Activated CD4-positive, alpha-beta T cell treated with anti-CD3 and anti-CD28 coated beads, Interleukin-2, amount 10 ng/mL, durations not matched to agents 24 days and 14 days (primary cell): ENCODE results near the gene DCP2. TPM values are rescaled to one million over a fixed set of nuclear protein-coding genes. Genes with fewer than 3 reads are reported as not detected.
A peak's percentile ranks its signal among the peaks of the same experiment; 100 is the strongest.

Source experiments
- DNase-seq: peaks from one replicate; pipeline ENCODE4 v3.0.0; 2022
- H3K27ac Mint-ChIP-seq: one replicate; pipeline ENCODE4 v1.8.0; 2022; ENCODE audit warnings: mild to moderate bottlenecking, mixed read lengths
- H3K27me3 Mint-ChIP-seq: one replicate; pipeline ENCODE4 v1.8.0; 2022; ENCODE audit warnings: mixed read lengths
- H3K36me3 Mint-ChIP-seq: one replicate; pipeline ENCODE4 v1.8.0; 2022; ENCODE audit warnings: low read depth, mild to moderate bottlenecking, mixed read lengths
- H3K4me1 Mint-ChIP-seq: one replicate; pipeline ENCODE4 v1.8.0; 2021; ENCODE audit warnings: mixed read lengths
- H3K4me3 Mint-ChIP-seq: one replicate; pipeline ENCODE4 v1.8.0; 2022; ENCODE audit warnings: mild to moderate bottlenecking, moderate library complexity, mixed read lengths
- H3K9me3 Mint-ChIP-seq: one replicate; pipeline ENCODE4 v1.8.0; 2021; ENCODE audit warnings: mixed read lengths
- intact Hi-C: fragments of 100-400 bp; cut with micrococcal nuclease; formaldehyde crosslinking; loops from one replicate; pipeline ENCODE4 v1.15.1; 2023
- total RNA-seq: library from RNA; stranded (reverse); gene quantifications from 2 replicates; pipeline ENCODE4 v1.2.3, GENCODE V29; 2022

Gene DCP2
- 73.6 and 78.8 TPM in 2 replicates for total RNA-seq

DNA sequence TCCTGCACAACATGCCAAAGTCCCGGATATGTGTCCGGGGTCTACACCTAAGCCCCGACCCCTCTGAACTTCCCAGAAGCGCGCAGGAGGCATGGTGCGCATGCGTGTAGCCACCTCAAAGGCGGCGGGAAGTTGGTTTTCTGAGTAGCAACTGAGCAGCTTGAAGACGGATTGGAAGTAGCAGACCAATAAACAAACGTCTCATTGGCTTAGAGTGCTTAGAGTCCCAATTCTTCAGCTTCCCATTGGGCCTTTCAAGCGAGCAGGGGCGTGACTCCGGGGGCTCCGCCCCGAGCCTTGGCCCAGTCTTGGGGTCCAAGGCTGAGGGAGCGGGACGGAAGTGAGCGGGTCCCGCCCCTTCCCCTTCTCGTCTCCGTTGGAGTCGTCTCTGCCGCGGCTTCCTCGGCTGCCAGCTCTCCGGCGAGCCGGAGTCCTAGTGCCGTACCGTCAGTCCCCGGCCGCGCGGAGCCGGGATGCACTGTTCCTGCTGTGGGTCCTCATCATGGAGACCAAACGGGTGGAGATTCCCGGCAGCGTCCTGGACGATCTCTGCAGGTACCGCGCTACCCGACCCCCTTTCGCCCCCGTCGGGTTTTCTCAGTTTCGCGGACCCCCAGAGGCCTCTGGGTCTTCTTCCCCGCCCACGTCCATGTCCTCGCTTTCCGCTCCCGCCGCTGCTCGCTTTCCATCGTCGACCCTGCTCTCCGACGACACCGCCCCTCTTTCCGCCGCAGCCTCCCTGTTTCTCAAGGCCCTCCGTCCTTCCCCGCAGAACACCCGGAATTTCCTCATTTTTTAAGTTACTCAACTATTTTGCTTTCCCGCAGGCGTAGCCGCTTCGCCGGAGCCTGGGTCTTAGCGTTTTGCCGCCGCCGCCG lies at the start of gene DCP2:
Gene DCP2 (plus strand): TSS at position 367 of the 878 bp plus-strand sequence. CDS start 136 bp downstream, at position 503.
- no peaks in the 10 kb centered on the region for H3K27me3 Mint-ChIP-seq
- peak within 1 kb of the TSS; percentile 94 for H3K27ac Mint-ChIP-seq
- peaks cover 18% of the 10 kb centered on the region for H3K36me3 Mint-ChIP-seq
- no peaks in the 10 kb centered on the region for H3K9me3 Mint-ChIP-seq
- H3K4me1 Mint-ChIP-seq, result peaks cover 35% of the 10 kb centered on the region
- peak; percentile 99 for DNase-seq
- intact Hi-C loops, result loop anchor here (1.0 to 5.0 kb wide), 7 partner anchors 12 to 536 kb away; partner anchors contain the start of genes REEP5, SRP19 and YTHDC2
- peak within 1 kb of the TSS; percentile 93 for H3K4me3 Mint-ChIP-seq

DNA sequence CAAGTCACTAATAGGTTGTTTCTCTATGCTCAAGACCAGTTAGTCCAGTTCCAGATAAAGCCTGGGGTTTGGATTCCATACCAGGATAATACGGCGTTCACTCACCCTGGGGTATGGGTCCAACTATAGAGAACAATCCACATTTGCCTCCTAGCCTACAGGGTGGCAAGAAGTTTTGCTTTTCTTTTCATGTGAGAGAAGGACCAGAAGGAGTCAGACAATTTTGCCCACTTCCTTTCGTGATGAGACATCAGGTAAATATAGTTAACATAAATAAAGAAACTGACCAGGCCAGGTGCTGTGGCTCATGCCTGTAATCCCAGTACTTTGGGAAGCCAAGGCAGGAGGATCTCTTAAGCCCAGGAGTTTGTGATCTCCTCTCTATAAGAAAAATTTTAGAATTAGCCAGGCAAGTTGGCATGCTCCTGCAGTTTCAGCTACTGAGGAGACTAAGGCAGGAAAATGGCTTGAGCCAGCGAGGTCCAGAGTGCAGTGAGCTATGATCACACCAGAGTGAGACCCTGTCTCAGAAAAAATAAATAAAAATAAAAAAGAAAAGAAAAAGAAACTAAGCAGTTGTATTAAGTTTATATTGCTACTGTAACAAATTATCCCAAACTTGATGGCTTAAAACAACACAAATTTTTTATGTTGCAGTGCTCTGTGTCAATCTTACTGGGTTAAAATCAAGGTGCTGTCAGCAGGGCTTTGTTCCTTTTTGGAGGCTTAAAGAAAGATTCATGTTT lies 47.1 kb upstream of the DCP2 start:
- H3K9me3 Mint-ChIP-seq, result no peaks in the 10 kb centered on the region
- intact Hi-C loops, result loop anchor here (10.0 kb wide), 1 partner anchor 155 kb away; no protein-coding TSS in a partner anchor
- no peaks in the 10 kb centered on the region for H3K27me3 Mint-ChIP-seq
- peaks cover 43% of the 10 kb centered on the region for H3K4me1 Mint-ChIP-seq
- no peaks in the 10 kb centered on the region for H3K36me3 Mint-ChIP-seq
- DNase-seq, result no peak
- H3K27ac Mint-ChIP-seq, result peak overlapping the region; percentile 73
- peak overlapping the region; percentile 71 for H3K4me3 Mint-ChIP-seq

DNA sequence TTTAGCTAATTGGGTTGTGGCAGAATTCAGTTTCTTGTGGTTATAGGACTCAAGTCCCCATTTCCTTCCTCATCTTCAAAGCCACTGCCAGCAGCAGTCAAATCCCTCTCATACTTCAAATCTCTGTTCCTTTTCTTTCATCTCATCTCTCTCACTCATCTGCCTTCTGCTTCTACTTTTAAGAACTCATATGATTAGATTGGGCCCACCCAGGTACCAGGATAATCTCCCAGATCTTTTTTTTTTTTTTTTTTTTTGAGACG lies 46.6 kb upstream of the DCP2 start:
- intact Hi-C loops, result no loop called here
- H3K9me3 Mint-ChIP-seq, result no peaks in the 10 kb centered on the region
- DNase-seq, result peak; percentile 78
- no peaks in the 10 kb centered on the region for H3K27me3 Mint-ChIP-seq
- peaks cover 43% of the 10 kb centered on the region for H3K4me1 Mint-ChIP-seq
- H3K36me3 Mint-ChIP-seq, result no peaks in the 10 kb centered on the region
- H3K4me3 Mint-ChIP-seq, result peak overlapping the region; percentile 55
- peak overlapping the region; percentile 17 for H3K27ac Mint-ChIP-seq

DNA sequence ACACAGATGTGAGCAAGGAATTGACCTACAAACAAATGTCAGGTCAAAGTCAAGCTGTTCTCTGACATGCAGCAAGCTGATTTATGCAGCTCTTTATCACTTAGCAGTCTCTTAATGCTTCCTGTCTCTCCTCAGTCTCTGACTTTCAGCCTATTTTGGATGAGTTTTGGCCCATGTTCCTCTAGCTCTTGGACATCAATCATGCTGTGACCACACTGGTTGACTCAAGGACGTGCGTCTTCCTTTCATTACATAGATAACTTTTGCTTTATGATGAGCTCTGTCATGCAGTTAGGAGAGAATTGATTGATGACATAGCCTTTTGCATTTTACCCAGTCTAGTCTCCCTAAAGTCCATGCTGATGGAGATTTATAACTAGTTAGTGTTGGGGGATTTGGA lies 45.1 kb upstream of the DCP2 start:
- H3K27me3 Mint-ChIP-seq, result no peaks in the 10 kb centered on the region
- H3K9me3 Mint-ChIP-seq, result no peaks in the 10 kb centered on the region
- H3K36me3 Mint-ChIP-seq, result no peaks in the 10 kb centered on the region
- no peak overlapping the region for H3K4me3 Mint-ChIP-seq
- no peak for DNase-seq
- intact Hi-C loops, result no loop called here
- H3K27ac Mint-ChIP-seq, result no peak overlapping the region
- peaks cover 43% of the 10 kb centered on the region for H3K4me1 Mint-ChIP-seq

GRCh38 chr5:112933105-112933504 lies 43.5 kb upstream of the DCP2 start:
- H3K4me1 Mint-ChIP-seq, result peaks cover 35% of the 10 kb centered on the region
- H3K27ac Mint-ChIP-seq, result no peak overlapping the region
- no peaks in the 10 kb centered on the region for H3K36me3 Mint-ChIP-seq
- H3K27me3 Mint-ChIP-seq, result no peaks in the 10 kb centered on the region
- intact Hi-C loops, result no loop called here
- no peaks in the 10 kb centered on the region for H3K9me3 Mint-ChIP-seq
- DNase-seq, result no peak
- H3K4me3 Mint-ChIP-seq, result no peak overlapping the region

- H3K27ac Mint-ChIP-seq, result no peak overlapping the region
- peaks cover 2% of the 10 kb centered on the region for H3K27me3 Mint-ChIP-seq
- intact Hi-C loops, result no loop called here
- H3K4me1 Mint-ChIP-seq, result peaks cover 29% of the 10 kb centered on the region
- DNase-seq, result no peak
- no peaks in the 10 kb centered on the region for H3K9me3 Mint-ChIP-seq
- no peak overlapping the region for H3K4me3 Mint-ChIP-seq
- H3K36me3 Mint-ChIP-seq, result no peaks in the 10 kb centered on the region
Observed at GRCh38 chr5:112933651-112934365, 42.8 kb upstream of the DCP2 start.

DNA sequence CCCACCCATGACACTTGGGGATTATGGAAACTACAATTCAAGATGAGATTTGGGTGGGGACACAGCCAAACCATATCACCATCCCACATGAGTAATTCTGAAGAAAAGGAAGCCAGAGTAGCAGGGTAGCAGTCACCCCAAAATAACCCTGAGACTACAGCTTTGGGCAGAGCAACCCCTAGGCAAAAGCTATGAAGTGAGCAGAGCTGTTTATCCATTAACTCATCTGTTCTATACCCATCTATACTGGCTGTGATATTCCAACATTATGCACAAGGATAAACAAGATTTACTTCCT lies 42.3 kb upstream of the DCP2 start:
- peak overlapping the region; percentile 26 for H3K27ac Mint-ChIP-seq
- peaks cover 26% of the 10 kb centered on the region for H3K4me1 Mint-ChIP-seq
- no peaks in the 10 kb centered on the region for H3K9me3 Mint-ChIP-seq
- DNase-seq, result no peak
- intact Hi-C loops, result no loop called here
- peaks cover 2% of the 10 kb centered on the region for H3K27me3 Mint-ChIP-seq
- no peak overlapping the region for H3K4me3 Mint-ChIP-seq
- H3K36me3 Mint-ChIP-seq, result no peaks in the 10 kb centered on the region

- DNase-seq, result no peak
- Mint-ChIP-seq H3K4me3 (no peak overlapping the region), H3K9me3 (no peaks in the 10 kb centered on the region), H3K36me3 (no peaks in the 10 kb centered on the region), H3K27ac (no peak overlapping the region), H3K4me1 (peaks cover 15% of the 10 kb centered on the region), H3K27me3 (peaks cover 2% of the 10 kb centered on the region)
- intact Hi-C loops, result no loop called here
Observed at GRCh38 chr5:112935675-112936074, 40.9 kb upstream of the DCP2 start.

- H3K4me1 Mint-ChIP-seq, result peaks cover 4% of the 10 kb centered on the region
- no peaks in the 10 kb centered on the region for H3K36me3 Mint-ChIP-seq
- intact Hi-C loops, result no loop called here
- H3K27me3 Mint-ChIP-seq, result peaks cover 9% of the 10 kb centered on the region
- DNase-seq, result no peak
- no peak overlapping the region for H3K27ac Mint-ChIP-seq
- H3K9me3 Mint-ChIP-seq, result no peaks in the 10 kb centered on the region
- H3K4me3 Mint-ChIP-seq, result no peak overlapping the region
Observed at GRCh38 chr5:112938286-112938685, 38.3 kb upstream of the DCP2 start.

DNA sequence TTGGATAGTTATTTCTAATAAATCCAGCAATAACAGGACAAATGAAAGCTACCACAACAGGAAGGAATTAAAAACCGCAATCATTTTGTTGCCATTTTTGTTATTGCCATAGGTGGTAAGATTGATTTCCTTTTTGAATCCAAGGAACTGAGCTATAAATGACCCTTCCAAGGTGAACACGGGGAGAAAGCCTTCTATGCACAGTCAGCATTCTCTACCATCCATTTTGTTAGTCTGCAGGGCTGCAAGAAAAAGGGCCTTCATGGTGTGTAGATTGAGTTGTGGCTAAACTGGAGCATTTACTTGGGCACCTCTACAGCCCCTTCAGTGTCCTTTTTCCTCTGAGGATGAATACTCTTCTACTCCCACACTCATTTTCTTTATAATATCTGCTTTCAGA lies 35.9 kb upstream of the DCP2 start:
- intact Hi-C loops, result no loop called here
- H3K36me3 Mint-ChIP-seq, result no peaks in the 10 kb centered on the region

GRCh38 chr5:112948458-112948857 lies 28.1 kb upstream of the DCP2 start:
- H3K36me3 Mint-ChIP-seq, result no peaks in the 10 kb centered on the region
- H3K27me3 Mint-ChIP-seq, result peaks cover 18% of the 10 kb centered on the region
- no peak overlapping the region for H3K4me3 Mint-ChIP-seq
- intact Hi-C loops, result no loop called here
- peaks cover 11% of the 10 kb centered on the region for H3K4me1 Mint-ChIP-seq
- no peak for DNase-seq
- no peaks in the 10 kb centered on the region for H3K9me3 Mint-ChIP-seq
- no peak overlapping the region for H3K27ac Mint-ChIP-seq

More for the DNA sequence above, 35.9 kb upstream of the DCP2 start:
- Mint-ChIP-seq H3K4me3 (no peak overlapping the region), H3K4me1 (peaks cover 1% of the 10 kb centered on the region), H3K27ac (no peak overlapping the region), H3K9me3 (no peaks in the 10 kb centered on the region), H3K27me3 (peaks cover 10% of the 10 kb centered on the region)
- DNase-seq, result no peak

DNA sequence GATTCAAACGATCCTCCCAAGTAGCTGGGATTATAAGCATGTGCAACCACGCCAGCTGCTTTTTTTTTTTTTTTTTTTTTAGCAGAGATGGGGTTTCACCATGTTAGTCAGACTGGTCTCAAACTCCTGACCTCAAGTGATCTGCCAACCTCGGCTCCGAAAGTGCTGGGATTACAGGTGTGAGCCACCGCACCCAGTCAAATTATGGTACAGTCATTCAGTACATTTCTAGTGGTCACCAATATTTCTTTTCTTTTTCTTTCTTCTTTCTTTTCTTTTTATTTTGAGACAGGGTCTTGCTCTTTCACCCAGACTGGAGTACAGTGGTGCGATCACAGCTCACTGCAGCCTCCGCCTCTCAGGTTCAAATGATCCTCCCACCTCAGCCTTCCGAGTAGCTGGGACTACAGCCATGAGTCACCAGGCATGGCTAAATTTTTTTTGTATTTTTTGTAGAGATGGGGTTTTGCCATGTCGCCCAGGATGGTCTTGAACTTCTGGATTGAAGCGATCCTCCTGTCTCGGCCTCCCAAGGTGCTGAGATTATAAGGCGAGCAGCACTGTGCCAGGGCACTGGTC lies 25.4 kb upstream of the DCP2 start:
- no peak for DNase-seq
- H3K27ac Mint-ChIP-seq, result peak overlapping the region; percentile 20
- no peak overlapping the region for H3K4me3 Mint-ChIP-seq
- no peaks in the 10 kb centered on the region for H3K9me3 Mint-ChIP-seq
- H3K36me3 Mint-ChIP-seq, result no peaks in the 10 kb centered on the region
- peaks cover 15% of the 10 kb centered on the region for H3K27me3 Mint-ChIP-seq
- H3K4me1 Mint-ChIP-seq, result peaks cover 5% of the 10 kb centered on the region
- intact Hi-C loops, result no loop called here

DNA sequence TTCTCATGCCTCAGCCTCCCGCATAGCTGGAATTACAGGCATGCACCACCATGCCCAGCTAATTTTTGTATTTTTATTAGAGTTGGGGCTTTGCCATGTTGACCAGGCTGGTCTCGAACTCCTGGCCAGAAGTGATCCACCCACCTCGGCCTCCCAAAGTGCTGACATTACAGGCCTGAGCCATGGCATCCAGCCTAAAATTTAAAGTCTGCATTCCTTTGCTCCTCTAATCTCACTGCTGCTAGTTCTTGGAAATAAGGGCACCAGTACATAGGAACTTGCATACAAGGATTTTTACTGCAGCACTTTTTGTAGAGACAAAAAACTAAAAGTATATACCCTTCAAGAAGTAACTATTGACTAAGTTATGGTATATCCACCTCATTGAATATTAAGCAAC lies 20.0 kb upstream of the DCP2 start:
- Mint-ChIP-seq H3K27me3 (peaks cover 9% of the 10 kb centered on the region), H3K9me3 (no peaks in the 10 kb centered on the region), H3K27ac (no peak overlapping the region), H3K36me3 (no peaks in the 10 kb centered on the region), H3K4me1 (peaks cover 18% of the 10 kb centered on the region), H3K4me3 (no peak overlapping the region)
- DNase-seq, result no peak
- intact Hi-C loops, result no loop called here
